ENCODE measurements around the gene OR52K1.

The OR52K1 gene

DNA sequence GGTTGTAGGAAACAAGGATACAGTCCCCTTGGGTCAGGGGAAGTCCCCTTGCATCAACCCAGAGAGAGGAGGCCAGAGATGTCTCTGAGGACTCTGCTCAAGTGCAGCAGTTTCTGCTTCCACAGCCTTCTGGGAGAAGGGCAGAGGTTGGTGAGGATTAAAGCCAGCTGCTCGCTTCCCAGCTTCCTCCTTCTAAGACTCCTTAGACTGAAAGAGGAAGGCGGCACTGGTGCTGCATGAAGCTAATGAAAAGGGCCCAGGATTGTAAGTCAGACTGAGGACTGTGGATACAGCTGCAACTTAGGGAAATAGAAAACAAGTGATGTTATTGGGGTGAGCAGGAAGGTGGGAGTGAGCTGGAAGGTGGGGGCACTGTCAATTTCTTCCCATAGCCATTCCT lies at the start of gene OR52K1:
OR52K1 (plus strand) TSS at position 202 of the 400 bp plus-strand sequence. CDS start 6,255 bp downstream, outside the sequence.
- in situ Hi-C loops (cut with MboI; ENCODE audit: low sequenced_read_pairs): no loop called here

DNA sequence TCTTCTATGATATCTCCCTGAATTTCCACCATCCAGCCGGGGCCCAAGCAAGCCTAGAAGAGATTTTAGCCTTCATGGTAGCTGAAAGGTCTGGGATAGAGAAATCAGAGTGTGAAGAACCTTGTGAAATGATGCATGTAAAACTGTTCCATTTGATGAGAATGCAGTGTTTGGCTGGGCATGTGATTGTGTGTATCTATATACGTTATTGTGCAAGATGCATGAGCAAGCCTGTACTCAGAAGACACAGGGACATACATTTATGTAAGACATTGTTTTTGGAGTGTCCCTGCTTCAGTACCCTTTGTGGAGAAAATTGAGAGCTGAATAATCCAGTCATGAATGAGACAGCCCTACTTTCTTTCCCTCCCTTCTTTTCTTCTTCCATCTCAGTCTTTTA lies 48.6 kb upstream of the OR52K1 start:
- in situ Hi-C loops (cut with MboI; ENCODE audit: low sequenced_read_pairs): no loop called here

DNA sequence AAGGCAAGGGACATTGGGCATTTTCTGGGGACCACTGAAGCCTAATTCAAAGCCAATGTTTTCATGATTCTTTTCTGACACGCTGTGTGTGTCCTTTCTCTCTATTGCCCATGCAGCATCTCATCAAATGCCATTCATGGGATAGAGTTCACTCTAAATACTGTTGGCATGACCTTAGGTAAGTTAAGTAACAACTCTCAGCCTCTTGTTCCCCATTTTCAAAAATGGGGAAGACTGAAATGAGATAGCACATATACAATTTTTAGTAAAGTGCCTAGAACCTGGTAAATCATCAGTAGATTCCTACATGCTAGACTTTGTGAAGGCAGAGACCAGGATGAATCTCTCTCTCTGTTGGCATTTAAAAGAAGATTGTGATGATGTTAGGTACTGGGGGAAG lies 46.0 kb upstream of the OR52K1 start:
- in situ Hi-C loops (cut with MboI; ENCODE audit: low sequenced_read_pairs): no loop called here

DNA sequence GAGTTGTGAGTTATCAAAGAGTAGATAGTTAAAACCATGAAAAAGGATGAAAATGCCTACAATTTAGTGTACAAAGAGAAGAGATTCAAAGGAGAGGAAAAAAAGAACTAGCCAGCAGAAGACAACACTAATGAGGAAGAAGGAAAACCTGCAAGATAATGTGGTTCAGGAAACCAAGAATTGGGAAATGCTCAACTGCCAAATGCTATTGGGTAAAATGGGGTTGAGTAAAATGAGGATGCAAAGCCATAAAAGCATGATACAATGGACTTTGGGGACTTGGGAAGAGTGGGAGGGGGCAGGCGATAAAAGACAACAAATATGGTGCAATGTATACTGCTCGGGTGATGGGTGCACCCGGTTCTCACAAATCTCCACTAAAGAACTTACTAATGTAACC lies 40.9 kb upstream of the OR52K1 start:
- in situ Hi-C loops (cut with MboI; ENCODE audit: low sequenced_read_pairs): no loop called here

DNA sequence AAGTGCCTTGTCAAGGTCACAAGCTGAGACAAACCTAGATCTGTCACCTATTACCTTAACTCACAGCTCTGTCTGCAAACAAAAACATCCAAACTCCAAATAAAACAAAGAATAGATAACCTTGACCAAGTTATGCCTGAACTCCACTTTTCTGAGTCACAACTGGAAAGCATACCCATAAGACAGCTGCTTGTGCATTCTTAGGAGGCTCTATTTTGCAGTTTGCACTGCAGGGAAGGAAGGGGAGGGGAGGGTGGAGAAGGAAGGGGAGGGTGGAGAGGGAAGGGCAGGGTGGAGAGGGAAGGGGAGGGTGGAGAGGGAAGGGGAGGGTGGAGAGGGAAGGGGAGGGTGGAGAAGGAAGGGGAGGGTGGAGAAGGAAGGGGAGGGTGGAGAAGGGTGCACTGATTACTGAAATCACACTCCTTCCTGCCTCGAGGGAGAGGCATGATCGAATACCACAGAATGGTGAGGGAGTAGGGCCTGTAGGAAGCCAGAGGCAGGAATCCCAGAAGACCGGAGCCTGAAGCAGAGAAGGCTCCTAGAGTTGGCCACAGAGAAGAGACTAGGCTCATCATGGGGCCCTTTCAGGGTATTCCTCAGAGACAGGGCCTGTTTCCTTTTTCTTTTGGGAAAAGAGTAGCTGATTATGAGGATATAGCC lies 39.1 kb upstream of the OR52K1 start:
- in situ Hi-C loops (cut with MboI; ENCODE audit: low sequenced_read_pairs): no loop called here

DNA sequence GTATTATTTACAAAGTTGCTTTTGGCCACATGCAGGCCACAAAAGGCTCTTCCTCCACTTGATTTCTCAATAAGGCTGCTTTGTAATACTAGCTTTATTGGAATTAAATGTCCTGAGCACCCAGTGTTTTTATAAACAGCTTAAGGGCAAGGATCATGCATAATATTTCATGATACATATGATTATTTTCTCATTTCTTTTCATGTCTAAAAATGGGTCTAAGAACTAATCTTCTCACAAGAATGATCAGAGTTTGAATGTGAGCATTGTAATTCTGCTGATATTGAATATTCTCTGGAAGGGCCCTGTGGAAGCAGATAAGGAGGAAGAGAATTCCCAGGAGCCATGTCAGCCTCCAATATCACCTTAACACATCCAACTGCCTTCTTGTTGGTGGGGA lies 33.5 kb upstream of the OR52K1 start, which contains the start of gene OR52K2:
OR52K2 (plus strand) TSS at position 301 of the 400 bp plus-strand sequence; CDS start at position 346, 45 bp downstream.
- in situ Hi-C loops (cut with MboI; ENCODE audit: low sequenced_read_pairs): no loop called here

DNA sequence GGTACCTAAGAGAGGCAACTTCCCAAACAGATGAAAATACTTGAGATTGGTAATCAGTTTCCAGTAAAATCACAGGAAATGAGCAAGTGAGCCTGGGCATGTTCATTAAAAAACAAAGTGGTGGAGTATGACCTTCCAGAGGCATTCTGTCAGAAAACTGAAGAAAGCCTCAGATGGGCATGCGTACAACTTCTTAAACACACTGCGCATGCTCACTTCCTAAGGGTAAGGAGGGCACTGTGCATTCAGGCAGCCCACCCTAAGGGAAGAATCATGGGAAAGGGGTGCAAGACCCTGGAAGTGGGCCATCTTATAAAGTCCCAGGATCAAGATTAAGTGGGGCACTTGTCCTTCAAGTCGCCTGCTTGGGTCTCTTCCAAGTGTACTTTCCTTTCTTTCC lies 29.3 kb upstream of the OR52K1 start:
- in situ Hi-C loops (cut with MboI; ENCODE audit: low sequenced_read_pairs): no loop called here

DNA sequence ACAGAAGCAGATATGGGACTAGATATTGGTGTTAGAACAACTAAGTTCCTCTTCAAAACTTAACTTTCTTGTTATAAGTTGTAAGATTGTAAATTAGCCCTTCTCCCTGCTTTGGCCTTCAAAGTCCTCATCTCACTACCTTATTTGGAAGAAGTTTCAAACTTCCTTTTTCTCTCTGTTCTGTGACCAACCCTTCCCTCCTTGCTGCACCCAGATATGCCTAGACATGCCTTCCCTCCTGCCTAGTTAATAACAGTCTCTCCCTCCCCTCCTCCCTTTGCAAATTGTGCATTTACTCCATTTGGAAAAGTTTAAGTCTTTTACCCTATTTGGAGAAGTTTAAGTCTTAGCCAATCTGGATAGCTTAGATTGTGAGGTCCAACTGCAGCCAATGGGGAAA lies 28.4 kb upstream of the OR52K1 start:
- in situ Hi-C loops (cut with MboI; ENCODE audit: low sequenced_read_pairs): no loop called here

DNA sequence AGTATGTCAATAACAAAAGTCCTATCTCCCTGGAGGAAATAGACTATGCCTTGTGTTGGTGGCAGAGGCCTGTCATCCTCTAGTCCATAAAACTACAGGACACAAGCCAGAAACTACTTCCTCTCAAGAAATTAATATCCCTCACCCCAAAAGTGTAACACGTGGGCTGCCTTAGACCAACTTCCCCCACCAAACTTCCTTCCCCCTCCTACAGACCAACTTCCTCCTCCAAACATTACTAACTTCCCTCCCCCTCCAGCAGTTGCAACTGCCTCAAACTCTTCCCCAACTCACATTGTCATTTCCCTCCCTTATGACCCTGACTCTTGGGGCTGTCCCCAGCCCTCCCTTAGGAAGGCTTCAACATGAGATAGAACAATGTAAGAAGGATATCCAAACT lies 27.0 kb upstream of the OR52K1 start:
- in situ Hi-C loops (cut with MboI; ENCODE audit: low sequenced_read_pairs): no loop called here

DNA sequence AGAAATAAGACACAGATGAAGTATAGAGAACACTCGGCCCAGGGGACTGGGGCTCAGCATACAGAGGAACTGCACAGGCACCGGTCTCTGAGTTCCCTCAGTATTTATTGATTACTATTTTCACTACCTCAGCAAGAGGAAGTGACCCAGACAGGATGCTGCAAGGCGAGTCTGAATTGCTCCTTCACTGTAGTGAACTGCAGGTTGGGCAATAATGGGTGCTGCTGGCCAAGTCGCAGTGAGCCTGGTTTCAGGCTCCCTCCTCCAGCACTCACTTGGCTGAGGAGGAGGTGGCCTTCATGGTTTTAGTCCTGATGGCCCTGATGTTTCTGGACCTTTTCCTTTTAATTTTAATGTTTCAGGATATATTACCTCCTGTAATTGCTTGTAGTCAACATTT lies 22.9 kb upstream of the OR52K1 start:
- in situ Hi-C loops (cut with MboI; ENCODE audit: low sequenced_read_pairs): no loop called here

DNA sequence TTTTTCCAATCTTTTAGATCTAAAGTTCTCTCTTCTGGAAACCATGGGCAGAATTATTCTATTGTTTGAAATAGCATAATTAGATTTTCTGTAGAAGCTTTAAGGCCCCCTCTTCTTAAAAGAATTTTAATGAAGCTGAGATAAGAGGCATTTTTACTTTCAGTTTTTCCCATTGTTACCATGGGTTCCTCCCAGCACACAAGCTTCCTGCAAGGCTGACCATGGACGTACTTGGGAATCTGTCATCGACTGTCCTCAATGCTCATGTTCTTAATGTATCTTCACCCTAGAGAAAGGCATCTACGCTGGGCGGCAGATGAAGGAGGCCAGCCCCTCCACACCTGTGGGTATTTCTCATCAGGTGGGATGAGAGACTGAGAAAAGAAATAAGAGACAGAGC lies 22.3 kb upstream of the OR52K1 start:
- in situ Hi-C loops (cut with MboI; ENCODE audit: low sequenced_read_pairs): no loop called here

DNA sequence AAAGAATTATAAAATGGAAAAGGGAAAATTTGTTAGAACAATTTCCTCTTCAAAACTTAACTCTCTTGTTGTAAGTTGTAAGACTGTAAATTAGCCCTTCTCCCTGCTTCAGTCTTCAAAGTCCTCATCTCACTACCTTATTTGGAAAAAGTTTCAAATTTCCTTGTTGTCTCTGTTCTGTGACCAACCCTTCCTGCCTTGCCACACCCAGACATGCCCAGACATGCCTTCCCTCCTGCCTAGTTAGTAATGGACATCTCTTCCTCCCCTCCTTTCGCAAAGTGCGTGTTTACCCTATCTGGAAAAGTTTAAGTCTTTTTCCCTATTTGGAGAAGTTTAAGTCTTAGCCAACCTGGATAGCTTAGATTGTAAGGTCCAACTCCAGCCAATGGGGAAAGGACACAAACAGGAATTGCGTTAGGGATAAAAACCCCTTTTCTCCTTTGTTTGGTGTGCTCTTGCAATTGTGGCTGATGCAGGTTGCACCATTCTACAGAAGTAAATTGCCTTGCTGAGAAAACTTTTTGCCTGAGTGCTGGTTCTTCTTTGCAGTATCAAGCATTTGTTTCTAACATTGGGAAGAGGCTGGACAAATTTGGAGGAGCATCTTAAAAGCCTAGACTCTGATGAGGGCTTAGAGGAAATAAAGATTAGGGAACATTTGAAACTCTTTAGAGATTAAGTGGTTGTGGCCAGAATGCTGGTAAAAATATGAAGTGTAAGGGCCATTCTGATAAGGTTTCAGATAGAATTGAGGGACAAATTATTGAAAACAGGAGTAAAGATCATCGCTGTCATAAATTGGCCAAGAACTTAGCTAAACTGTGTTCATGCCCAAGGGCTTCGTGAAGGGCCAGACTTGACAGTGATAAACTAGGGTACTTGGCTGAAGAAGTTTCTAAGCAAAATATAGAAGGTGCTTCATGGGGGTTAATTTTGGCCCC lies 18.0 kb upstream of the OR52K1 start:
- in situ Hi-C loops (cut with MboI; ENCODE audit: low sequenced_read_pairs): no loop called here

DNA sequence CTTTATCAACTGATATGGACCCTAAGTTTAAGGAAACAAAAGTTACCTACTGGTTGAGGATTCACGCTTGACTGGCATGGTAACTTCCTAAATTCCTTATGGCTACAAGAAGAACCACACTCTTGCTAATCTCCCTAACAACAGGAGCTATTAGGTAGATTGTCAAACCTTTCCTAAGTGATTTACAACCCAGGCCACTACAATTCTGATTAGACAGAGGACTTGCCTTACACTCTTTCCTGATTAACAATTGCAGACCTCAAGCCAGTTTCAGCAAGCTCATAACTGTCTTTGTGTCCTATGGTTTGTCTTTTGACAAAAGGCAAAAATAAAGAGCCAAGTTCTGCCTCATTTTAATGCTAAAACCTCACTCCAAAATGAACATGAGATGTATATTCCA lies 17.0 kb upstream of the OR52K1 start:
- in situ Hi-C loops (cut with MboI; ENCODE audit: low sequenced_read_pairs): no loop called here

DNA sequence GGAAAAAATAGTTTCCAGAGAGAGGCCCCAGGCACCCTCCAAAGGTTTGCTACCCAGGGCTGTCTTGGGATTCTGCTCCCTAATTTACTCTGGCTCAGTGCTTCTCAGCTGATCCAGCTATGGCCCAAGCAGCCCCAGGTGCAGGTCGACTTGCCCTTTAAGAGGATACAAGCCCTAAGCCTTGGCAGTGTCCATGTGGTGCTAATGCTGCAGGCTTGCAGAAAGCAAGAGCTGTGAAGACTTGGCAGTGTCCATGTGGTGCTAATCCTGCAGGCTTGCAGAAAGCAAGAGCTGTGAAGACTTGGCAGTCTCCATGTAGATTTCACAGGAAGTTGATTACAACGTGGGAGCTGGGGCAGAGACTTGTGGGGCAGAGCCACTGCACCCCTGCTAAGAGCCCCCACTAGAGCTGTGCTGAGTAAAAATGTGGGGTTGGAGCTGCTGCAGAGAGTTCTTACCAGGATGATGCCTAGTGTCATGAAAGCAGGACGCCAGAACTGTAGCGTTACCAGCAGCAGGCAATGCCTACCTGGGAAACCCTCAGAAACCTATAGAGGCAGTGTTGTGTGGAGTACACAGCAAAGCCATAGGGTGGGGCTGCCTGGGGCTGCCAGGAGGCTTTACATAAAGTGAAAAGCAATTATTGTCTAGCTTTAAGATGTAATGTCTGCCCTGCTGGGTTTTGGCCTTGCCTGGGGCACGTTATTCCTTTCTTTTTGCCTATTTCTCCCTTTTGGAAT lies 16.1 kb upstream of the OR52K1 start:
- in situ Hi-C loops (cut with MboI; ENCODE audit: low sequenced_read_pairs): no loop called here

DNA sequence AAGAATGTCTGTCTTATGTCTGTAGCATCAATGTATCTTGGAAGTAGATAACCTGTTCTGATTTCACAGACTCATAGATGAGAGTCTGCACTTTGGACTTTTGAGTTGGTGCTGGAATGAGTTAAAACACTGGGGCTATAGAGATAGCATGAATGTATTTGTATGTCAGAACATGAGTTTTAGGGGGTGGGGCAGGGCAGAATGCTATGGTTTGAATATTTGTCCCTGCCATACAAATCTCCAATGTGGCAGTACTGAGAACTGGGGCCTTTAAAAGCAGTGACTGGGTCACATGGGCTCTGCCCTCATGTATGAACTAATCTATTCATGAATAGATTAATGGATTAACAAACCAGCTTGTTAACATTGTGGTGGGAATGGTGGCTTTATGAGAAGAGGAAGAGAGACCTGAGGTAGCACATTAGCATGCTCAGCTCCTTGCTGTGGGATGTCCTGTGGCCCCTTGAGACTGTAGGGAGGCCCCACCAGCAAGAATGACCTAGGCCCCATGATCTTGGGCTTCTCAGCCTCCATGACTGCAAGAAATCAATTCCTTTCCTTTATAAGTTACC lies 15.5 kb upstream of the OR52K1 start:
- in situ Hi-C loops (cut with MboI; ENCODE audit: low sequenced_read_pairs): no loop called here

DNA sequence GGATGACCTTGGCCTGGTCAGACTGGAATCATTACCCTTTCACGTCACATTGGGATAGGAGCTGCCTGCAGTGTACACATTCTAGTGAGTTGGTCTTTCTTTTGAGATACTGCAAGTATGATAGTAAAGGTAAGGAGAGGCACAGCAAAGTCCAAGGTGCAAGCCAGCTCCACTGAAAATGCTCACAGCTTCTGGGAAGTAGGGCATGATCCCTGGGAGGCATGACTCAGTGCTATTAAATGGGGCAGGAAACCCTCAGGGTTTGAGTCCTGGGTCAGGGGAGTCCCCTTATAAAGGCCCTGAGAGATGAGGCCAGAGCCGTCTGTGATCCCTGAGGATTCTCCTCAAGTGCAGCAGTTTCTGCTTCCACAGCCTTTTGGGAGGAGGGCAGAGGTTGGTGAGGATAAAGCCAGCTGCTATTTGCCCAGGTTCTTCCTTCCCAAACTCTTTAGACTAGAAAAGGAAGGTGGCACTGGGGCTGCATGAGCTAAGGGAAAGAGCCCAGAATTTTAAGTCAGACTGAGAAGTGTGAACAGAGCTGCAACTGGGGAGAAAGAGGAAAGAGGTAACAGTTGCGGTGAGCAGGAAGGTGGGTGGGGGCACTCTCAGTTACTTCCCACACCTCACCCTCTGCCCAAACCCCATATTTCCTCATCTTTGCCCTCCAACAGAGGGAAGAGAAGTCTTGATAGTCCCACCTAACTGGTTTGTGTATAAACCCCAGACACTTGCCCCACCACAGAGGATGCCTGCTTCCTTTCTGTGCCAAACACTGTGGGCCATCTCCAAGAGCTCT lies 14.4 kb upstream of the OR52K1 start:
- in situ Hi-C loops (cut with MboI; ENCODE audit: low sequenced_read_pairs): no loop called here

DNA sequence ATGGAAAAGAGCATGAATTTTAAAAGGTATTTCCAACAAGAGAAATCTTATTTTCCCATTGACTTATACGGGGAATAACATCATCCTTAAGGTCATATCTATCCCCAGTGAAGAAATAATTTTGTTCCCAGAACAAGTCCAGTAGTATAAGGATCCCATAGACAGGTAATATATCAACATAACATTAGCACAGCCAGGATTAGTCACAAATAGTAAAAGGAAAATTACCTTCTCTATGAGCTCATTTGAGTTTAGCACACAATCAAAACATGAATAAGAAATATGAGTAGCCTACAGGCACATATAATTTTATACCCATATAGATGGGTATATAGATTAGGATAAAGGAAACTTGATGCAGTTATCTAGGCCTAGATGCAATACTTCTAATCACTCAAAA lies 2.8 kb upstream of the OR52K1 start:
- in situ Hi-C loops (cut with MboI; ENCODE audit: low sequenced_read_pairs): no loop called here

DNA sequence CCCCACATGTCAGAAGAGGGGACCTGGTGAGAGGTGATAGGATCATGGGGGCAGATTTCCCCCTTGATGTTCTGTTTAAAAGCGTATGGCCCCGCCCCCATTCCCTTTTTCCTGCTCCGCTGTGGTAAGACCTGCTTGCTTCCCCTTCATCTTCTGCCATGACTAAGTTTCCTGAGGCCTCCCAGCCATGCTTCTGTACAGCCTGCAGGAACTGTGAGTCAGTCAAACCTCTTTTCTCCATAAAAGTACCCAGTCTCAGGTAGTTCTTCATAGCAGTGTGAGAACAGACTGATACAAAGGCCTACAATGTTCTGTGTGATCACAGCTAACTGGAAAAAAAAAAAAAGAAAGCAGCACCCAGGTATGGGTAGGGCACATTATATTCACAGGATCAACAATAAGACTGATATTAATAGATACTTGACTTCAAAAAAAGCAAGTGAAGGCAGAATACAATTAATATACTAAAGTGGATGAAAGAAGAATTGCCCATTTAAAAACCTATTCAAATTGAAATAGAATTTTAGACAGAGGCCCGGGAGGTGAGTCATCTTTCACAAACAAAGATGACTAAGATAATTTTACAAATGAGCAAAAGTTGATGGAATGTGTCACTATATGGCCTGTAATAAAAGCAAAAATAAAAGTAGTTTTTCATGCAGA lies 1.7 kb upstream of the OR52K1 start:
- in situ Hi-C loops (cut with MboI; ENCODE audit: low sequenced_read_pairs): no loop called here

DNA sequence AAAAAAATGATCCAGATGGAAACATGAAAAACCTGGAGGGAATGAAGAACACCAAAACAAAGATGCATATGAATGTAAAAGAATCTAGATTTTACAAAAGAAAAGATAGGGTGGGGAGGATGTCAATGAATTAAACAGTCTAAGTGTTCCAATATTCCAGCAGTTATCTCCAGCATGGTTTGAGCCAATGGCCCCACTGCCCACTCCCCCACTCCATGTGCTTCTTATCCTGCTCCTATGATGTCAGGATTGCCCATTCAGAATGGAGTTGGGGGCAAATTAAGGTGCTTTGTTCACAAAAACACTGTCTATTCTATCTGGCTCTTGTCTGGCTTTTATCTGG lies 1.2 kb upstream of the OR52K1 start:
- in situ Hi-C loops (cut with MboI; ENCODE audit: low sequenced_read_pairs): no loop called here

DNA sequence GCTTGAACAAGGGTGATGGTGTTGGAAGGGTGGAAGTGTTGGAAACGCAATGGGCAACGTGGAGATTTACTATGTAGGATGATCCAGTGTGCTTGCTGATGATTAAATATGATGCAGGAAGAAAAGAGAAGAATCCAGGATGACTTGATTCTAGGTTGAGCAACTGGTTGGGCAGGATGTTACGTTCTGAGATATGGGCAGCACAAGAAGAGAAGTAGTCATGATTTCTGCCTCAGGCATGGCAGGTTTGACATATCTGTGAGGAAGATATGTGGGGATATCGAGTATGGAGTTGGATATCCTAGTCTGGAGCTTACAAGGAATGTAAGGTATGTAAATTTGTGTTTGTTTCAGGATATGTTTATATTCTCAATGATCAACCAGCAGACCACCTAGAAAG lies 1.9 kb downstream of the OR52K1 start:
- in situ Hi-C loops (cut with MboI; ENCODE audit: low sequenced_read_pairs): no loop called here
